H1 (cell line): ENCODE results near the gene POLR1H. TPM values are rescaled to one million over a fixed set of nuclear protein-coding genes. Genes with fewer than 3 reads are reported as not detected.

ENCODE experiments used
- CTCF ChIA-PET: fragments of 300-600 bp; sonication (Branson Sonifier 250); formaldehyde crosslinking; loops from one replicate; lab custom pipeline; 2021; ENCODE audit not compliant: partially characterized antibody; lab: Charles Lee
- POLR2A ChIA-PET: fragments of 300-600 bp; sonication (Branson Sonifier 250); formaldehyde crosslinking; loops from one replicate; lab custom pipeline; 2021; ENCODE audit warnings: inconsistent platforms; ENCODE audit not compliant: partially characterized antibody; lab: Charles Lee
- DNase-seq, 2 experiments: peaks; one replicate each; pipeline versions ENCODE4 v3.0.0 to v3.0.0-alpha.2; 2010 to 2022; ENCODE audit warnings: low spot score in 2 of 2, low read depth in 1 of 2, mixed read lengths in 1 of 2
- FAIRE-seq: peaks from 2 replicates; lab custom pipeline; 2011; peaks lifted over from hg19 to GRCh38; lab: Jason Lieb, UNC
- H2AFZ ChIP-seq: 2 replicates; pipeline ENCODE4 v1.8.1; 2012; ENCODE audit warnings: low read length, inconsistent platforms
- H2AK5ac ChIP-seq: 2 replicates; pipeline ENCODE4 v1.6.1; 2013; ENCODE audit warnings: low read depth, low read length
- H2BK120ac ChIP-seq: replicated peaks from 2 replicates; pipeline ENCODE3; 2013; ENCODE audit warnings: low read depth, low read length, inconsistent platforms
- H2BK12ac ChIP-seq: 2 replicates; pipeline ENCODE4 v1.6.1; 2013; ENCODE audit warnings: low read depth, low read length
- H2BK15ac ChIP-seq: 2 replicates; pipeline ENCODE4 v1.6.1; 2013; ENCODE audit warnings: low read length
- H2BK20ac ChIP-seq: 2 replicates; pipeline ENCODE4 v1.6.1; 2013; ENCODE audit warnings: low read length
- H2BK5ac ChIP-seq: 2 replicates; pipeline ENCODE4 v1.6.1; 2013; ENCODE audit warnings: low read depth, low read length
- H3K14ac ChIP-seq: 2 replicates; pipeline ENCODE4 v1.6.1; 2013; ENCODE audit warnings: inconsistent platforms; ENCODE audit not compliant: insufficient read length
- H3K18ac ChIP-seq: 2 replicates; pipeline ENCODE4 v1.6.1; 2013; ENCODE audit warnings: low read length; ENCODE audit errors: extremely low read depth
- H3K23ac ChIP-seq: 2 replicates; pipeline ENCODE4 v1.6.1; 2013; ENCODE audit warnings: inconsistent platforms; ENCODE audit not compliant: insufficient read length
- H3K23me2 ChIP-seq: 2 replicates; pipeline ENCODE4 v1.6.1; 2013; ENCODE audit warnings: low read depth, low read length
- H3K27ac ChIP-seq: 2 replicates; pipeline ENCODE4 v1.6.1; 2011; ENCODE audit warnings: low read depth, low read length, inconsistent platforms
- H3K27me3 ChIP-seq, 4 experiments: replicated peaks in 1 of 4; 1 replicate in 1 of 4; 2 replicates in 3 of 4; pipeline versions ENCODE4 v1.6.1 to v1.8.1; 2011 to 2013; ENCODE audit warnings: low read length in 3 of 4, mild to moderate bottlenecking in 3 of 4, inconsistent platforms in 2 of 4, mixed read lengths in 2 of 4, moderate library complexity in 1 of 4; ENCODE audit not compliant: control insufficient read depth in 3 of 4, insufficient read depth in 3 of 4; ENCODE audit errors: extremely low read depth in 1 of 4
- H3K36me3 ChIP-seq, 4 experiments: 2 replicates each; pipeline versions ENCODE4 v1.6.1 to v1.8.1; 2011 to 2013; ENCODE audit warnings: mild to moderate bottlenecking in 4 of 4, low read length in 3 of 4, moderate library complexity in 2 of 4, control low read depth in 1 of 4, inconsistent platforms in 1 of 4; ENCODE audit not compliant: insufficient read depth in 4 of 4, control insufficient read depth in 2 of 4
- H3K4ac ChIP-seq: replicated peaks from 2 replicates; pipeline ENCODE3; 2013; ENCODE audit warnings: low read length, low read depth, mixed read lengths, inconsistent platforms; ENCODE audit not compliant: insufficient read length
- H3K4me1 ChIP-seq, 4 experiments: replicated peaks in 1 of 4; 1 replicate in 1 of 4; 2 replicates in 3 of 4; pipeline versions ENCODE4 v1.6.1 to v1.8.1; 2011 to 2013; ENCODE audit warnings: low read length in 3 of 4, inconsistent platforms in 2 of 4, mixed read lengths in 1 of 4; ENCODE audit not compliant: insufficient read depth in 4 of 4, control insufficient read depth in 3 of 4
- H3K4me2 ChIP-seq, 2 experiments: 2 replicates each; pipeline versions ENCODE4 v1.6.1 to v1.8.1; 2011 to 2013; ENCODE audit warnings: low read depth in 2 of 2, low read length in 2 of 2, control low read depth in 1 of 2, inconsistent platforms in 1 of 2, mild to moderate bottlenecking in 1 of 2; ENCODE audit not compliant: insufficient read depth in 1 of 2
- H3K4me3 ChIP-seq, 4 experiments: fragments of 200-600, 300-600 bp in 1 of 4; sonication (generic), shearing (Covaris generic), sonication (Bioruptor Twin) in 1 of 4; 2 replicates each; pipeline versions ENCODE4 v1.5.1 to v1.8.1; 2011 to 2016; ENCODE audit warnings: low read length in 4 of 4, low read depth in 3 of 4, control low read depth in 2 of 4, inconsistent platforms in 2 of 4, mild to moderate bottlenecking in 2 of 4, mixed read lengths in 1 of 4, moderate library complexity in 1 of 4; ENCODE audit not compliant: insufficient read depth in 2 of 4; ENCODE audit errors: extremely low read depth in 1 of 4
- H3K56ac ChIP-seq: replicated peaks from 2 replicates; pipeline ENCODE3; 2013; ENCODE audit warnings: low read depth, mild to moderate bottlenecking, mixed read lengths, low read length, inconsistent platforms; ENCODE audit not compliant: insufficient read length
- H3K79me1 ChIP-seq: 2 replicates; pipeline ENCODE4 v1.6.1; 2013; ENCODE audit warnings: low read depth, low read length, control low read depth
- H3K79me2 ChIP-seq, 2 experiments: 2 replicates each; pipeline versions ENCODE4 v1.6.1 to v1.8.1; 2012 to 2013; ENCODE audit warnings: low read length in 2 of 2, mild to moderate bottlenecking in 2 of 2, inconsistent platforms in 1 of 2; ENCODE audit not compliant: insufficient read depth in 2 of 2, control insufficient read depth in 1 of 2
- H3K9ac ChIP-seq, 4 experiments: replicated peaks in 1 of 4; 1 replicate in 1 of 4; 2 replicates in 3 of 4; pipeline versions ENCODE4 v1.6.1 to v1.8.1; 2011 to 2013; ENCODE audit warnings: low read depth in 3 of 4, low read length in 3 of 4, control low read depth in 2 of 4, mild to moderate bottlenecking in 2 of 4, moderate library complexity in 2 of 4, inconsistent platforms in 1 of 4; ENCODE audit errors: extremely low read depth in 1 of 4
- H3K9me3 ChIP-seq, 2 experiments: 2 replicates each; pipeline versions ENCODE4 v1.6.1 to v1.8.1; 2012 to 2013; ENCODE audit warnings: mild to moderate bottlenecking in 2 of 2, moderate library complexity in 2 of 2, control low read depth in 1 of 2, inconsistent platforms in 1 of 2, low read depth in 1 of 2, low read length in 1 of 2, mixed read lengths in 1 of 2; ENCODE audit not compliant: insufficient read depth in 2 of 2
- H4K20me1 ChIP-seq, 2 experiments: replicated peaks in 1 of 2; 2 replicates each; pipeline versions ENCODE3 to v1.8.1; 2011 to 2013; ENCODE audit warnings: inconsistent platforms in 2 of 2, low read length in 2 of 2, mild to moderate bottlenecking in 1 of 2; ENCODE audit not compliant: insufficient read depth in 2 of 2, control insufficient read depth in 1 of 2
- H4K5ac ChIP-seq: 2 replicates; pipeline ENCODE4 v1.6.1; 2013; ENCODE audit warnings: low read length, low read depth, mixed read lengths, inconsistent platforms; ENCODE audit not compliant: insufficient read length
- H4K8ac ChIP-seq: 2 replicates; pipeline ENCODE4 v1.8.0; 2013; ENCODE audit warnings: mild to moderate bottlenecking, moderate library complexity, low read length, inconsistent platforms; ENCODE audit not compliant: insufficient read depth; ENCODE audit errors: extremely low read depth
- H4K91ac ChIP-seq: replicated peaks from 2 replicates; pipeline ENCODE3; 2013; ENCODE audit warnings: low read length, mixed read lengths, inconsistent platforms; ENCODE audit not compliant: insufficient read length
- ASH2L ChIP-seq: fragments of 200-600, 300-600 bp; sonication (generic); IDR thresholded peaks from one replicate; pipeline ENCODE4 v1.7.1; 2017; ENCODE audit warnings: low read length
- E2F6 ChIP-seq: IDR thresholded peaks from 2 replicates; pipeline ENCODE4 v1.6.1; 2012; ENCODE audit warnings: inconsistent platforms
- EZH2 ChIP-seq: fragments of 200-600 bp; sonication (generic); IDR thresholded peaks from 2 replicates; pipeline ENCODE4 v1.7.1; 2012; ENCODE audit warnings: low read depth, mild to moderate bottlenecking, moderate library complexity, low read length, inconsistent platforms; ENCODE audit not compliant: severe bottlenecking
- GTF2F1 ChIP-seq: IDR thresholded peaks from 2 replicates; pipeline ENCODE4 v1.6.1; 2012; ENCODE audit warnings: low read depth, low read length, improper control_type of control experiment, borderline replicate concordance
- KDM4A ChIP-seq: IDR thresholded peaks from one replicate; pipeline ENCODE4 v1.7.1; 2012; ENCODE audit warnings: low read depth, mild to moderate bottlenecking, moderate library complexity, low read length, inconsistent platforms; ENCODE audit not compliant: severe bottlenecking
- SIX5 ChIP-seq: IDR thresholded peaks from 2 replicates; pipeline ENCODE4 v1.6.1; 2011; ENCODE audit warnings: mild to moderate bottlenecking, low read depth, low read length
- SRF ChIP-seq: IDR thresholded peaks from 2 replicates; pipeline ENCODE4 v1.6.1; 2011; ENCODE audit warnings: mild to moderate bottlenecking, low read depth, low read length, moderate library complexity
- SUZ12 ChIP-seq: fragments of 200-600 bp; sonication (generic); IDR thresholded peaks from 2 replicates; pipeline ENCODE4 v1.6.1; 2012; ENCODE audit warnings: mild to moderate bottlenecking, inconsistent platforms, low read length, moderate library complexity, mixed read lengths
- TCF12 ChIP-seq: IDR thresholded peaks from 2 replicates; pipeline ENCODE4 v1.6.1; 2011; ENCODE audit warnings: low read depth, mild to moderate bottlenecking, low read length
- ZNF274 ChIP-seq: IDR thresholded peaks from 2 replicates; pipeline ENCODE4 v1.7.0; 2012; ENCODE audit warnings: low read length, borderline replicate concordance; ENCODE audit errors: extremely low read depth
- WGBS, 2 experiments: shearing (Covaris generic) in 1 of 2; methylation state at CpG; one replicate each; pipeline versions ENCODE4 v1.1.6 to v1.1.7; 2013 to 2015; ENCODE audit warnings: low lambda C conversion rate in 2 of 2, mixed read lengths in 2 of 2, inconsistent platforms in 1 of 2, low coverage in 1 of 2, missing lambda C conversion rate in 1 of 2; ENCODE audit not compliant: insufficient replicate concordance in 2 of 2, insufficient coverage in 1 of 2, insufficient read length in 1 of 2; ENCODE audit errors: extremely low coverage in 1 of 2, missing lambda C conversion rate in 1 of 2; 5-methylcytosine and 5-hydroxymethylcytosine counted together
- polyA plus RNA-seq, 7 experiments: library from polyadenylated mRNA; depleted of rRNA in 3 of 7; stranded (reverse) in 5 of 7; unstranded in 2 of 7; fragments of >200 nt in 5 of 7; fragments of 200-250 nt in 2 of 7; gene quantifications; 1 replicate in 5 of 7; 2 replicates in 1 of 7; 4 replicates in 1 of 7; pipeline versions ENCODE4 v1.2.1 to v1.2.3, GENCODE V29; 2011 to 2013; ENCODE audit warnings: missing spikeins in 2 of 7, mixed read lengths in 2 of 7
- total RNA-seq: library from RNA; stranded (reverse); fragmentation: NEBNext Ultra II Directional; extraction: Animal tissue kit (Norgen Biotek cat#: 25700); gene quantifications from 2 replicates; pipeline ENCODE4 v1.2.1, GENCODE V29; 2021

The POLR1H gene
- total and polyA plus RNA-seq, 2 of the 8 experiments (the other 6 are each of a cell fraction or from before 2014, with no cell fraction given) = 31.5 to 82.2 TPM

GRCh38 chr6:30100585-30101443 lies 39.7 kb downstream of the POLR1H start:
- H3K18ac ChIP-seq = peak overlapping the region; percentile 15; the same call in 1 of the 2 replicates
- no peak overlapping the region for H2AK5ac ChIP-seq
- H3K9ac ChIP-seq = no peak overlapping the region; a peak in 1 of 7 replicates
- H2BK20ac ChIP-seq = no peak overlapping the region
- POLR2A ChIA-PET = interaction anchor here (0.6 to 1.6 kb wide), 5 partner anchors 8 to 1061 kb away, joined by 3 to 9 read pairs (median 6); partner anchors contain the start of genes POLR1H and PPP1R11
- H3K9me3 ChIP-seq = no peaks in the 10 kb centered on the region
- peak in 1 of 2 experiments; percentile 73 for DNase-seq
- H3K4me2 ChIP-seq = peak overlapping the region; percentile 69 to 79
- H3K27me3 ChIP-seq = peaks cover 32 to 71% (median 64%) of the 10 kb centered on the region in 4 experiments
- no peak overlapping the region for H3K14ac ChIP-seq
- H3K56ac ChIP-seq = no peak overlapping the region
- H3K36me3 ChIP-seq = no peaks in the 10 kb centered on the region
- peaks cover 10% of the 10 kb centered on the region for H3K23me2 ChIP-seq
- 5% methylated on average over 43 of the region's 47 CpGs; no CpG with 5 or more reads in 1 of the 2 experiments for WGBS, 2 experiments
- H2BK15ac ChIP-seq = 0 out of 2 replicates have a peak overlapping the region, but pooled peaks have one; percentile 32
- no peak overlapping the region for H3K4ac ChIP-seq
- H3K79me2 ChIP-seq = no peaks in the 10 kb centered on the region
- H4K5ac ChIP-seq = no peak overlapping the region
- no peak overlapping the region for H4K91ac ChIP-seq
- peak overlapping the region; percentile 36 to 65 (median 44) for H3K4me3 ChIP-seq
- no peak overlapping the region; the same call in 1 of the 2 replicates for H4K8ac ChIP-seq
- peak overlapping the region; percentile 55; the same call in 1 of the 2 replicates for H2AFZ ChIP-seq
- H2BK5ac ChIP-seq = no peak overlapping the region
- no peaks in the 10 kb centered on the region for H3K79me1 ChIP-seq
- no peak for FAIRE-seq
- H2BK120ac ChIP-seq = no peak overlapping the region
- H4K20me1 ChIP-seq = no peaks in the 10 kb centered on the region
- no peak overlapping the region for H3K27ac ChIP-seq
- H3K23ac ChIP-seq = no peak overlapping the region
- H3K4me1 ChIP-seq = peaks cover 3 to 15% (median 9%) of the 10 kb centered on the region in 4 experiments; a peak in 6 of 7 replicates
- CTCF ChIA-PET = interaction anchor here (1.0 to 2.9 kb wide), 8 partner anchors 12 to 87 kb away, joined by 3 to 22 read pairs (median 9); partner anchors contain the start of gene RNF39
- no peak overlapping the region; the same call in 1 of the 2 replicates for H2BK12ac ChIP-seq
- TF ChIP-seq TCF12 (0 out of 2 replicates have a peak, but pooled peaks have one; percentile 17), ASH2L (peak; percentile 16), KDM4A (peak; percentile 73), E2F6 (peak; percentile 72), SRF (no peak), SUZ12 (peak; percentile 72; the same call in 1 of the 2 replicates), GTF2F1 (no peak), SIX5 (no peak), ZNF274 (no peak), EZH2 (peak; percentile 54)
